ENCODE data around the gene NUBP1. TPM values are rescaled to one million over a fixed set of nuclear protein-coding genes. Genes with fewer than 3 reads are reported as not detected.

NUBP1 gene
- total RNA-seq, 1 experiment from 2014 or later: 31.5 TPM

DNA sequence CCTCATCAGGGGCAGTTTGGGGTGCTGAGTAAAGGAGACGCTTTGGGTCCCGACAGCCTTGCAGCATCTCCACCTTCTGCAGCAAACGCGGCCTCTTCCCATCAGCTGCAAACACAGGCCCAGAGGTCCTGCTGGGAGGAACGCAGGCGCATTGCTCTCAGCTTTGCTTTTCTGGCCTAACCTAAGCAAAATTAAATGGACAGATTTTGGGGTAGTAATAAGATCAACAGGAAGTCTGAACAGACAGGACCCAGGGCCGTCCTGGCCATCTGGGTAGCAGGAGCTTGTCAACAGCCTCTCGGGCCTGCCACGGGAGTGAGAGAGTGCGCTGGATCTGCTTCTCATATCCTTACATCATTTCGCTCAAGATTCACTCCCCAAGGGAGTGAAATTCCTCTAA is 7.2 kb downstream of the NUBP1 start:
- RAD21 ChIA-PET (ENCODE audit: low non-redundant PET in 1 of 2, low total read pairs in 2 of 2, uncharacterized antibody in 2 of 2, unreplicated experiment in 2 of 2): no interaction called here
- no TSS peak for BruUV-seq (replicated peaks)
- H4K20me1 ChIP-seq (ENCODE audit: insufficient read depth): no peaks in the 10 kb centered on the region

DNA sequence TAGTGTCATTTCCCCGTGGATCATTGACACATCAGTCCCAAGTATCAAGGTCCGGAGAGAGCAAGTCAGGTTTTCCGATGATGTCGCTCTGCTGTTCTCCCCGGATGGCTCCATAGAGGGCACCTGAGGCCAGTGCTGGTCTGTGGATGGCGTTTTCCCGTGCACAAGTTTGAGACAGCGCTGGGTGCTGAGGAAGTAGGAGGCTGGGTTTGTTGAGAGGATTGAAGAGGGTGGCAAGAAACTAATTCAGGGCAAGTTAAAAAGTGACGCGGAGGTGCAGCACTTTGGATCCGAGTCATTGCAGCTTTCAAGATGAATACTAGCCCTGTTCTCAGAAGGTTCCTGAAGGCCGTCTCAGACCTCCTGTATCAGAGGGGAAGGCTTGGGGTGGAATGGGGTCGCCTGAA is 7.7 kb downstream of the NUBP1 start:
- no peak for ATAC-seq

More for the DNA sequence above, 7.2 kb downstream of the NUBP1 start:
- Histone ChIP-seq H3K36me3 (ENCODE audit: control insufficient read depth in 1 of 2, insufficient read depth in 2 of 2, low read length in 2 of 2) (0 out of 4 replicates have a peak, but pooled peaks cover 0 to 5% of the 10 kb centered on the region in 2 experiments), H2AFZ (ENCODE audit: low read depth, low read length, poor library complexity, severe bottlenecking) (no peak overlapping the region), H3K4me2 (ENCODE audit: low read length) (no peak overlapping the region), H3K27me3 (ENCODE audit: insufficient read depth, low read length) (no peaks in the 10 kb centered on the region), H3K4me1 (ENCODE audit: control insufficient read depth in 1 of 2, insufficient read depth in 2 of 2, low read length in 2 of 2) (peaks cover 3 to 24% of the 10 kb centered on the region in 2 experiments; a peak in 3 of 4 replicates), H3K79me2 (ENCODE audit: insufficient read depth, low read length) (no peaks in the 10 kb centered on the region), H3K27ac (ENCODE audit: low read depth, low read length) (no peak overlapping the region), H3K4me3 (replicated peaks in 1 of 2; ENCODE audit: low read depth in 1 of 2, low read length in 2 of 2) (no peak overlapping the region), H3K9me3 (ENCODE audit: control insufficient read depth in 1 of 2, insufficient read depth in 1 of 2, low read depth in 1 of 2, low read length in 2 of 2) (no peaks in the 10 kb centered on the region), H3K9me2 (ENCODE audit: insufficient read depth) (no peaks in the 10 kb centered on the region), H3K9ac (ENCODE audit: low read length) (no peak overlapping the region)
- intact Hi-C loops (cut with micrococcal nuclease): no loop called here
- DNase-seq (ENCODE audit: low read depth, low spot score): no peak
- POLR2A ChIA-PET: no interaction called here
- ATAC-seq: no peak
- no peak for TF ChIP-seq ATF3 (IDR thresholded peaks at IDR 0.05)
- TF ChIP-seq SP1 (IDR thresholded peaks at IDR 0.05; ENCODE audit: low read depth): no peak
- TF ChIP-seq EGR1 (IDR thresholded peaks at IDR 0.05; ENCODE audit: low read depth): no peak
- TF ChIP-seq ELF1 (IDR thresholded peaks at IDR 0.05; ENCODE audit: borderline replicate concordance, low read depth): no peak
- no peak for TF ChIP-seq YY1 (IDR thresholded peaks at IDR 0.05; ENCODE audit: extremely low read depth, insufficient replicate concordance, low read depth, low read length)
- CTCF ChIA-PET: no interaction called here

More for the DNA sequence above, 7.7 kb downstream of the NUBP1 start:
- BruUV-seq (replicated peaks): no TSS peak
- H3K27me3 ChIP-seq (ENCODE audit: insufficient read depth, low read length): no peaks in the 10 kb centered on the region
- DNase-seq (ENCODE audit: low read depth, low spot score): no peak
- 0 out of 4 replicates have a peak, but pooled peaks cover 0 to 5% of the 10 kb centered on the region in 2 experiments for H3K36me3 ChIP-seq (ENCODE audit: control insufficient read depth in 1 of 2, insufficient read depth in 2 of 2, low read length in 2 of 2)
- ChIA-PET POLR2A (no interaction called here), RAD21 (ENCODE audit: low non-redundant PET in 1 of 2, low total read pairs in 2 of 2, uncharacterized antibody in 2 of 2, unreplicated experiment in 2 of 2) (no interaction called here), CTCF (no interaction called here)
- intact Hi-C loops (cut with micrococcal nuclease): no loop called here
- H3K4me3 ChIP-seq (replicated peaks in 1 of 2; ENCODE audit: low read depth in 1 of 2, low read length in 2 of 2): no peak overlapping the region
- H3K79me2 ChIP-seq (ENCODE audit: insufficient read depth, low read length): no peaks in the 10 kb centered on the region
- no peaks in the 10 kb centered on the region for H4K20me1 ChIP-seq (ENCODE audit: insufficient read depth)
- no peak overlapping the region for H3K27ac ChIP-seq (ENCODE audit: low read depth, low read length)
- H3K4me1 ChIP-seq (ENCODE audit: control insufficient read depth in 1 of 2, insufficient read depth in 2 of 2, low read length in 2 of 2): peaks cover 3 to 25% of the 10 kb centered on the region in 2 experiments; a peak in 3 of 4 replicates
- H3K9ac ChIP-seq (ENCODE audit: low read length): no peak overlapping the region
- no peaks in the 10 kb centered on the region for H3K9me3 ChIP-seq (ENCODE audit: control insufficient read depth in 1 of 2, insufficient read depth in 1 of 2, low read depth in 1 of 2, low read length in 2 of 2)
- H2AFZ ChIP-seq (ENCODE audit: low read depth, low read length, poor library complexity, severe bottlenecking): no peak overlapping the region
- no peaks in the 10 kb centered on the region for H3K9me2 ChIP-seq (ENCODE audit: insufficient read depth)
- TF ChIP-seq CBX3 (IDR thresholded peaks at IDR 0.05; ENCODE audit: low read depth) (no peak), RAD21 (IDR thresholded peaks at IDR 0.05; ENCODE audit: low read depth) (peak; percentile 31; the same call in 1 of the 2 replicates)
- H3K4me2 ChIP-seq (ENCODE audit: low read length): no peak overlapping the region
